Measurements from ENCODE around the gene KIF12.
"Not testable (repeated sequence)": the region's sequence is repeated elsewhere in the genome, so short reads cannot be mapped to it uniquely, and the experiment has no call there.

The KIF12 gene

DNA sequence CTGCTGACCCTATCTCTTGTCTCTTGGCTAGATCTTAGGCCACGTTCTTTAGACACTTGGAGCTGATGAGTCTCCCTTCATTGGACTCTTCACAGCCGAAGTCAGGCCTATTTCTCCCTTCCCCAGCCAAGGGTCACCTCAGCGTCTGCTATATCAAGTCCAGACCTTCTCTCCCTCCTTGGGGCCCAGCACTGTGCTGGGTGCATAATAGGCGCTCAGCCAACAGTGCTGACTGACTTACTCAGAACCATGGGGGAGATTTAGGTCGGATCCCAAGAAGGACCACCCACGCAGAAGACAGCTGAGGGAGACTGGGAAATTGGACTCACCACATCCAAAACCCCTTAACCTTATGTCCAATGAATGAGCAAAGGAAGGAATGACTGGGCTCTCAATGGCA is 15.4 kb downstream of the KIF12 start:
- Mint-ChIP-seq H3K27me3 (peaks cover 18% of the 10 kb centered on the region), H3K9me3 (no peaks in the 10 kb centered on the region), H3K4me1 (no peaks in the 10 kb centered on the region), H3K4me3 (no peak overlapping the region), H3K36me3 (ENCODE audit: insufficient read depth) (no peaks in the 10 kb centered on the region), H3K27ac (ENCODE audit: low read depth) (no peak overlapping the region)
- no peak for DNase-seq (ENCODE audit: low spot score in 2 of 2)
- no peak for ATAC-seq (replicated peaks; ENCODE audit: extremely low read depth, poor library complexity, severe bottlenecking)

DNA sequence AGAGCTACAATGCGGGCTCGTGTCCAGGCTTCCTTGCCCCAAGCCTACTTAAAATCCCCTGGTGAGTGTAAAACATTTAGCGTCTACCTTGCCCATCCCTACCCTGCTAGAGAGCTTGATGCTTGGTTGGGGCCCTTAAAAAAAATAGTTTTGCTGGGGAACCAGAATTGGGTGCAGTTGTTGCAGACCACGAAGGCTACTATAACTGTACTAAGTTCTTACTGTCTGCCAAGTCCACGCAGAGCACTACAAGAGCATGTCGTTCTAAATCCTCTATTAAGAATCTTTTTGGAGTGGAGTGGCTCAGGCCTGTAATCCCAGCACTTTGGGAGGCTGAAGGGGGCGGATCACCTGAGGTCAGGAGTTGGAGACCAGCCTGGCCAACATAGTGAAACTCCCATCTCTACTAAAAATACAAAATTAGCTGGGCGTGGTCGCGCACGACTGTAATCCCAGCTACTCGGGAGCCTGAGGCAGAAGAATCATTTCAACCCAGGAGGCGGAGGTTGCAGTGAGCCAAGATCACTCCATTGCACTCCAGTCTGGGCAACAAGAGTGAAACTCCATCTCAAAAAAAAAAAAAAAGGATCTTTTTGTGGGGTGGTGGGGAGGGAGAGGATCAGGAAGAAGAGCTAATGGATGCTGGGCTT is 16.2 kb downstream of the KIF12 start:
- not testable (repeated sequence) for H3K27ac Mint-ChIP-seq (ENCODE audit: low read depth); H3K9me3 Mint-ChIP-seq; ATAC-seq (replicated peaks; ENCODE audit: extremely low read depth, poor library complexity, severe bottlenecking); DNase-seq (ENCODE audit: low spot score in 2 of 2); H3K36me3 Mint-ChIP-seq (ENCODE audit: insufficient read depth); H3K4me3 Mint-ChIP-seq; H3K4me1 Mint-ChIP-seq
- H3K27me3 Mint-ChIP-seq: peaks cover 18% of the 10 kb centered on the region

DNA sequence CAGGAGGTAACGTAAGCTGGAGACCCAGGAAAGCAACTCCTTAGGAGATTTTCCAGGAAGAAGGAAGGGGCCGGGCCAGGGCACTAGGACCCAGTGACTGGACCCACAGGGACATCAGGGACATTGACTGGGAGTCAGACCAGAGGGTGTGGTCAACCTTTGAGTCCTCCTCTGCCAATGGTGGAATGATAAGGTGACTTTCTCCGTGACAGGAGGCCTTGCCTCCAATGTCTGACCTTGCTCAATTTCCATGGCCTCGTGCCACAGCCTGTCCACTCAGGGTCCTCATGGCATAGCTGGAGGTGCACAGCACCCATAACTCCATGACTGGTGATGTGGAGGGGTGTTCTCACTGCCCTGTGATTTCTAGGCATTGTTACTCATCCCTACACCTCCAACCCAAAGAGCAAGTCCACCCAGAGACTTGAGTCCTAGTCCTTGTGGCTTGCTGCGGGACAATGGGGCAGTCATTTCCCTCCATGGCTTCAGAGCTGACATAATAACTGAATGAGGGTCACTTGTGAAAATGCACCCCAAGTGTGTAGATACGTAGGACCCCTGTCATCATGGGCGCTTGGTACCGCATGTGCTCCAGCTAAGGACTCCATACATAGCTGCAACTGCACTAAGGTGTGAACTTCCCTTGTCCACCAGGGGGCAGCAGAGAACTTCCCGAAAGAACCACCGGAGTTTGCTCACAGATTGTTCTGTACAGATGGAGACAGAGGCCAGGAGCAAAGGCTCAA is 16.9 kb downstream of the KIF12 start:
- peak; percentile 58 to 70 for DNase-seq (ENCODE audit: low spot score in 2 of 2)
- peak; percentile 60 for ATAC-seq (replicated peaks; ENCODE audit: extremely low read depth, poor library complexity, severe bottlenecking)
- Mint-ChIP-seq H3K9me3 (no peaks in the 10 kb centered on the region), H3K4me1 (no peaks in the 10 kb centered on the region), H3K4me3 (no peak overlapping the region), H3K36me3 (ENCODE audit: insufficient read depth) (no peaks in the 10 kb centered on the region), H3K27me3 (peaks cover 19% of the 10 kb centered on the region), H3K27ac (ENCODE audit: low read depth) (no peak overlapping the region)

DNA sequence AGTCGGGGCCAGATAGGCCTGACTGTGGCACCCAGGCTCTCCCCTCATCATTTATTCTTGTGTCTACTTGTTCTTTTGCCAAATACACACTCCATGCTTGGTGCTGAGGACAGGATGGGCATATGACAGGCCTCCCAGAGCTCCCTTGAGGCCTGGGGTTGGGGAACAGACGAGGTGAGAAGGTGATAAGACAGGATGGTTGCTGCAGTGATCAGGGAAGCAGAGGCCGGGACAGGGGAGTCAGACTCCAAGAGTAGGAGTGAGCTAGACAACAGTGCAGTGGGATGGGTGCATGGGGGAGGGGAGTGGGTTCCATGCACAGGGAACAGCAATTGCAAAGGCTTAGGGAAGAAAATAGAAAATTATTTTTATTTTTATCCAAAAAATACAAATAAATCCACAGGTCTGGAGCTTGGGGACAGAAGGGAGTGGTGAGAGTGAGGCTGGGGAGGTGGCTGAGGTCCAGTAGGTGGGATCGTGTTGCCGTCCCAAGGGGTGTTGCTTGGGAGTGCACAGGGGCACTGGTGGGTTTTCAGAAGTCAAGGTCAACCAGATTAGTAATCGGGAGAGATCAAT is 17.6 kb downstream of the KIF12 start:
- DNase-seq (ENCODE audit: low spot score in 2 of 2): no peak
- Mint-ChIP-seq H3K4me3 (no peak overlapping the region), H3K9me3 (no peaks in the 10 kb centered on the region), H3K36me3 (ENCODE audit: insufficient read depth) (no peaks in the 10 kb centered on the region), H3K4me1 (no peaks in the 10 kb centered on the region), H3K27ac (ENCODE audit: low read depth) (no peak overlapping the region), H3K27me3 (peaks cover 19% of the 10 kb centered on the region)
- ATAC-seq (replicated peaks; ENCODE audit: extremely low read depth, poor library complexity, severe bottlenecking): no peak

DNA sequence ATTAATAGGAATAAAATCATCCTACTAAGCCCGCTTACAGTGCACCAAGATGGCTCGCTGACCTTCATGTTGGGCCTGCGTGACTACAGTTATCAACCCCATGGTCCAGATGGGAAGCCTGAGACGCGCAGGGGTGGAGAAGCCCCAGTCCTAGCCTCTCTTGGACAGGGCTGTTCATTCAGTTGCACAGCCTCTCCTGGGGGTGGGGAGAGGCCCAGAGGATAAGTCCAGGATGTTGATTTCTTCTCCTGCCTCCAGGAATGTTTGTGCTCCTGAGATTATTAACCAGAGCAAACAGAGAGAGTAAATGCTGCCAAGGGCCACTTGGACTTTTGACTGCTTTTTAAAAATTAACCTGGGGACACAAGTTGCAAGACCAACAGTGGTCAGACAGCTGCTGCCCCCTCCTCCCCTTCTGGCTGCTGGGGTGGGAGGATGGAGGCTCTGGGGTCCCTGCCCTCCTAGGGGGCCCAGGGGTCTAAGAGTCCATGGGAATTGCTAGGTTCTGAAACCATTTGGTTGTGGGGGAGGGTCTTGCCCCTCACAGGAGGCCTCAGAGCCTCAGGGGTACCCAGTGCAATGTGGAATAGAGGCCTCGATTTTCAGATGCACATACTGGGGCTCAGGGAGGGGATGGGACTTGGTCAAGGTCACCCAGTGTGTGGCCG is 18.2 kb downstream of the KIF12 start:
- Mint-ChIP-seq H3K4me1 (no peaks in the 10 kb centered on the region), H3K9me3 (no peaks in the 10 kb centered on the region), H3K36me3 (ENCODE audit: insufficient read depth) (no peaks in the 10 kb centered on the region), H3K27ac (ENCODE audit: low read depth) (no peak overlapping the region), H3K4me3 (no peak overlapping the region), H3K27me3 (peaks cover 19% of the 10 kb centered on the region)
- no peak for DNase-seq (ENCODE audit: low spot score in 2 of 2)
- no peak for ATAC-seq (replicated peaks; ENCODE audit: extremely low read depth, poor library complexity, severe bottlenecking)

DNA sequence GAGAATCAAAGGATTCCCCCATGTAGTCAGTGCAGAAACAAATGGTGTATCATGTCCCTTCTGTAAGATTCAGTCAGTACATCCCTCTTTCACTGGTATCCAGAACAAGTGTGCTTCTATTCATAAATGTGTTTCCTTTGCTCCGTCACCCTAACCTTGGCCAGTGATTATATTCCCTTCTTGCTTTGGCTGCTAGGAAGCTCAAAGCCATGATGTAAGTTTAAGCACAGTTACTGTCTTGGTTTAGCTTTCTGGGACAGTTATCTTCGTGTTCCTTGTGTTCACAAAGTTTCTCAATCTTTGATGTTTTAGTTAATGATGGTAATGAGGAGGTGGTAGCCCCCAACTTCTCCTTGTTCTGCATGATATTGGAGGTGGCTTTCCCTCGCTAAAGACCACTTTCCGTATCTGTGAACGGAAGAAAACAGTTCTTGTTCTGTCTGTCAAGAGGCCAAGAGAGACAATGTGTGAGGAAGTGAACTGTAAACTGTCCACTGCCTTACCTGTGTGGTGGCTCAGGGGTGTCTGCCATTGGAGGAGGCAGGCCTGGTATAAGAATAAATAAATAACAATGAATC is 18.8 kb downstream of the KIF12 start:
- H3K4me1 Mint-ChIP-seq: no peaks in the 10 kb centered on the region
- H3K9me3 Mint-ChIP-seq: no peaks in the 10 kb centered on the region
- ATAC-seq (replicated peaks; ENCODE audit: extremely low read depth, poor library complexity, severe bottlenecking): no peak
- no peak overlapping the region for H3K4me3 Mint-ChIP-seq
- DNase-seq (ENCODE audit: low spot score in 2 of 2): no peak
- no peaks in the 10 kb centered on the region for H3K36me3 Mint-ChIP-seq (ENCODE audit: insufficient read depth)
- no peak overlapping the region for H3K27ac Mint-ChIP-seq (ENCODE audit: low read depth)
- peaks cover 24% of the 10 kb centered on the region for H3K27me3 Mint-ChIP-seq

DNA sequence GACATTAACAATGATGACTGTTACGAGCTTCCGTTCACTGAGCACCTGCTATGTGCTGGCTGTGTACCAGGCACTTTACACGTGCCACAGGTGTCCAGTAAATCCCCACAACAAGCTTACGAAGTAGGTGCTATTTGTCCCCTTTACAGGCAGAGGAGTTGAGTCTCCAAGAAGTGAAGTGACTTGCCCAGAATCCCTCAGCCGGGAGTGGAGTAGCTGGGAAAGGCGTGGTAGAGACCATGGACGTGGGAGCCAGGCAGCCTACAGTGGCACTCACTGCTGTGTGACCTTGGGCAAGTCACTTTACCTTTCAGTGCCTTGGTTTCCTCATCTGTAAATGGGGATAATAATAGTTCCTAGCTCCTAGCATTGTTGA is 20.3 kb downstream of the KIF12 start:
- Mint-ChIP-seq H3K4me3 (no peak overlapping the region), H3K9me3 (no peaks in the 10 kb centered on the region), H3K36me3 (ENCODE audit: insufficient read depth) (no peaks in the 10 kb centered on the region), H3K4me1 (no peaks in the 10 kb centered on the region), H3K27ac (ENCODE audit: low read depth) (no peak overlapping the region), H3K27me3 (peaks cover 28% of the 10 kb centered on the region)
- DNase-seq (ENCODE audit: low spot score in 2 of 2) (no peak), ATAC-seq (replicated peaks; ENCODE audit: extremely low read depth, poor library complexity, severe bottlenecking) (no peak)

DNA sequence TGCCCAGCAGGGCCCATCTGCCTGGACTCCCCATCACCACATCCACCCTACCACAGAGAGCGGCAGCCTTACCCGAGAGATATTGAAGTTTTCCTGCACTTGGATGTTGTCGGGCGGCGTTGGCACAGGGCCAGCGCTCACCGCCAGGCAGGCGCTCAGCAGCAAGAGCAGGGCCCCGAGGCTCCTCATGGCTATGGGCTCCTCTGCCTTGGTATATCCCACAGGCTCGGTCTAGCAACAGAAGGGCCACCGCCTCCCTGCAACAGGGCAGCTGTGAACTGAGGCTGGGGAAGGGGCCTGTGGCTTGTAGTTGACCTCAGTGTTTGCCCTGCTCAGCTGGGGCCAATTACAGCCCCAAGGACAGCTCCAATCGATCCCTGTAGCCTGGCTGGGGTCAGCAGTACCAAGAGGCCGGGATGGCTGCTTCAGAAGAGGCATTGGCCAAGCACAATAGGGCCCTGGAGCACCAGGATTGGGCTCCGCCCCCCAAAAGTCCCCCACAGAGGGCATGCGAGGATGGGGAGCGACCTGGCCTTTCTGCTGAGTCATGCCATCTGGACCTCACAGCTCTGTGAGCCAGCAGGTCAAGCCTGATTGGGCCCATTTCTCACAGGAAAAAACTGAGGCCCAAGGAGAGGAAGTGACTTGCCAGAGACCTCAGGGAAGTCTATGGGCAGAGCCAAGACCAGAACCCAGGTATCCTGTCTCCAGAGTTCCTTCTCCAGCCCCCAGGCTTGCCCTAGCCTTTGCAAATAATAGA is 20.9 kb downstream of the KIF12 start, which contains the start of gene AMBP:
Gene AMBP, minus strand, starts transcription at position 280 of the 760 bp plus-strand sequence. Its CDS starts 91 bp downstream, at position 189.
- peaks cover 28% of the 10 kb centered on the region for H3K27me3 Mint-ChIP-seq

DNA sequence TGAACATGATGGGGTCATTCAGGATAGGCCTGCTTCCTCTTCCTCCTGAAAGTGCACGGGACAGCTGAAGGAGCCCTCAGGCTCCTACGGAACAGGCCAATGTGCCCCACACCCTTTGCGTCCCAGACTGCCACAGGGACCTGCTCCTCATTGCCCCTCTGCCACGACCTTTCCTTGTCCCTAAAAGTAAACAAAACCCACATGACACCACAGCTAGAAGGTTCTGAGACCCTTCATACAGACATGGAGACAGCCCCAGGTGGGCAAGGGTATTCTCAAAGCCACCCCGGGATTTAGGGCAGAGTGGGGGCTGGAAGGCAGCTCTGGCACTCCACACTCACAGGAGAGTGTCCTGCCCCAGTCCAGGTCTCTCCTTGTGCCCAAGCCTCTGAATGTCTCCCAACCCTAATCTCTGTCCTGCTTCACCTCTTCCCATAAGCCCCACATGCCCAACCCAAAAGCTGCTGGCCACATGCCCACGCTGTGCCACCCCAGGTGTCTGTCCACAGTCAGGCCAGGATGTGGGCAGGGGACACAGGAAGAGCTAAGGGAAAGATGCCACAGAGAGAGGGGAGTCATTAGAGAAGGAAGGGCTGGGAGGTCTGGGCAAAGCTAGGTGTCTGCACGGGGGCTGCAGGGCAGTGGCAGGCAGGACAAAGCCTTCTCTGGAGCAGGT is 21.8 kb downstream of the KIF12 start:
- Mint-ChIP-seq H3K27me3 (peaks cover 28% of the 10 kb centered on the region), H3K4me1 (no peaks in the 10 kb centered on the region), H3K36me3 (ENCODE audit: insufficient read depth) (no peaks in the 10 kb centered on the region), H3K9me3 (no peaks in the 10 kb centered on the region), H3K27ac (ENCODE audit: low read depth) (no peak overlapping the region), H3K4me3 (no peak overlapping the region)
- ATAC-seq (replicated peaks; ENCODE audit: extremely low read depth, poor library complexity, severe bottlenecking) (no peak), DNase-seq (ENCODE audit: low spot score in 2 of 2) (no peak)

More for the DNA sequence above, 20.9 kb downstream of the KIF12 start, which contains the start of gene AMBP:
- H3K4me1 Mint-ChIP-seq: no peaks in the 10 kb centered on the region
- no peaks in the 10 kb centered on the region for H3K9me3 Mint-ChIP-seq
- ATAC-seq (replicated peaks; ENCODE audit: extremely low read depth, poor library complexity, severe bottlenecking) (no peak), DNase-seq (ENCODE audit: low spot score in 2 of 2) (no peak)
- H3K36me3 Mint-ChIP-seq (ENCODE audit: insufficient read depth): no peaks in the 10 kb centered on the region
- H3K27ac Mint-ChIP-seq (ENCODE audit: low read depth): no peak within 1 kb of the TSS
- no peak within 1 kb of the TSS for H3K4me3 Mint-ChIP-seq

DNA sequence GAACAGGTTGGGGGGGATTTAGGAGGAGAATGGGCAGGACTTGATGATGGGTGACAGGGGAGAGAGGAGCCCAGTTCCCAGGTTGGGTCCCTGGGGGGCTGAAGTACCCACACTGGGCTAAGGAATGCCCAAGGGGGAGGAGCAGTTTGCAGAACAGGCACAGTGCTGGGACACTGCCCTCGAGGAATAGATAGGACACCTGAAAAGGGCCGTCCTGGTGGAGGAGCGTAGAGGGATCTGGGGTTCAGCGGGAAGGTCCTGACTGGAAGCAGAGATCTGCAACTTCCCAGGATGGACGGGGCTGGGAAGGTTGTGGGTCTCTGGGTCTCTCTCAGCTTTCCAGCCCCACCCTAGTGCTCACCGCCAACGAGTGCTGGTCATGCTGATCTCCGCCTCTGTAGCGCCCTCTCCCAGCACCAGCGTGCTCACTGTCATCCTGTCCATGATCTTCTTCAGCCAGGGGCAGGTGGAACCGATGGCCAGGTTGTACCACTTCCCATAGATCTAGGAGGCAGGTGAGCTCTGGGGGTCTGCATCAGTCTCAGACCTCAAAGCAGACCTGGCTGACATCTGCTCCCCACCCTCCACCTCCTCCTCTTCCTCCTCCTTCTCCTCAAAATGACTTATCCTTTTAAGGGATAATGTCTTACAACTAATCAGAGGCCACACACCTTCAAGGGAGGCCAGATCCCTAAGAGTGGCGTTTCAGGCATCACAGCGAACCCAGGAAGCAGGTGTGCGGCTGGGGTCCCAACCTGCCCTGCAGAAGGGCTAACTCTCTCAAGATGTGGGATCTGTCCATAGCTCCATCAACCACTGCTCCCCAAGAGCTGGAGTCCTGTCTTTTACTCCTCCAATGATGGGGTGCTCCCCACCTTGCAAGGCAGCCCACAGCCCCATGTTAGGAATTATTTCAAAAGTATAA is 22.6 kb downstream of the KIF12 start:
- H3K36me3 Mint-ChIP-seq (ENCODE audit: insufficient read depth): no peaks in the 10 kb centered on the region
- H3K9me3 Mint-ChIP-seq: no peaks in the 10 kb centered on the region
- no peaks in the 10 kb centered on the region for H3K4me1 Mint-ChIP-seq
- DNase-seq (ENCODE audit: low spot score in 2 of 2) (no peak), ATAC-seq (replicated peaks; ENCODE audit: extremely low read depth, poor library complexity, severe bottlenecking) (no peak)
- no peak overlapping the region for H3K27ac Mint-ChIP-seq (ENCODE audit: low read depth)
- peaks cover 28% of the 10 kb centered on the region for H3K27me3 Mint-ChIP-seq
- no peak overlapping the region for H3K4me3 Mint-ChIP-seq

DNA sequence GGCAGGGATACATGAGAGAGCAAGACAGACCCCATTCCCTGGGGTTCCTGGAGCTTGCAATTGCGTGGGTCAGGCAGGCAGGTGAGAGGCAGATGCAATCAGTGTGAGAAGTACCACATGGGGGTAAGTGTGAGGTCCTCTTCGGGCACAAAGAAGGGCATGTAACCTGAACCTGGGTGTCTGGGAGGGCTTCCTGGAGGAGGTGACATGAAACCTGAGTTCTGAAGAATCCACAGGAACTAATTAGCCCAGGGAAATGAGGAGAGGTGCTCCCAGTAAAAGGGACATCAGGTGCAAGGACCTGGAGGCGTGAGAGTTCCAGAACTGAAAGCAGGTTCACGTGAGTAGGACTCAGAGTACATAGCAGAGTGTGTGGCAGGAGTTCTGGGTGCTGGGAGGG is 23.5 kb downstream of the KIF12 start:
- ATAC-seq (replicated peaks; ENCODE audit: extremely low read depth, poor library complexity, severe bottlenecking) (no peak), DNase-seq (ENCODE audit: low spot score in 2 of 2) (no peak)
- Mint-ChIP-seq H3K27ac (ENCODE audit: low read depth) (no peak overlapping the region), H3K4me1 (no peaks in the 10 kb centered on the region), H3K27me3 (peaks cover 28% of the 10 kb centered on the region), H3K36me3 (ENCODE audit: insufficient read depth) (no peaks in the 10 kb centered on the region), H3K4me3 (no peak overlapping the region), H3K9me3 (no peaks in the 10 kb centered on the region)

All from central memory CD8-positive, alpha-beta T cell (primary cell).